Astrocyte of the cerebellum (primary cell): ENCODE measurements around the gene ATG101.

Experiments
- DNase-seq: peaks from one replicate; pipeline ENCODE4 v3.0.0-alpha.2; 2011; ENCODE audit warnings: low read depth
- H3K4me3 ChIP-seq: 2 replicates; pipeline ENCODE4 v1.5.1; 2011; ENCODE audit warnings: mild to moderate bottlenecking, low read depth, low read length, moderate library complexity
- in situ Hi-C: cut with HindIII; loops from 2 replicates; pipeline ENCODE4 v1.10.0; 2017; ENCODE audit warnings: low sequenced_read_pairs
- TF ChIP-seq, protein P1 (sequence below): IDR thresholded peaks from 2 replicates; pipeline ENCODE4 v1.5.1; 2012; ENCODE audit warnings: low read length, low read depth, moderate library complexity, mild to moderate bottlenecking; ENCODE audit errors: missing control alignments

Gene ATG101

DNA sequence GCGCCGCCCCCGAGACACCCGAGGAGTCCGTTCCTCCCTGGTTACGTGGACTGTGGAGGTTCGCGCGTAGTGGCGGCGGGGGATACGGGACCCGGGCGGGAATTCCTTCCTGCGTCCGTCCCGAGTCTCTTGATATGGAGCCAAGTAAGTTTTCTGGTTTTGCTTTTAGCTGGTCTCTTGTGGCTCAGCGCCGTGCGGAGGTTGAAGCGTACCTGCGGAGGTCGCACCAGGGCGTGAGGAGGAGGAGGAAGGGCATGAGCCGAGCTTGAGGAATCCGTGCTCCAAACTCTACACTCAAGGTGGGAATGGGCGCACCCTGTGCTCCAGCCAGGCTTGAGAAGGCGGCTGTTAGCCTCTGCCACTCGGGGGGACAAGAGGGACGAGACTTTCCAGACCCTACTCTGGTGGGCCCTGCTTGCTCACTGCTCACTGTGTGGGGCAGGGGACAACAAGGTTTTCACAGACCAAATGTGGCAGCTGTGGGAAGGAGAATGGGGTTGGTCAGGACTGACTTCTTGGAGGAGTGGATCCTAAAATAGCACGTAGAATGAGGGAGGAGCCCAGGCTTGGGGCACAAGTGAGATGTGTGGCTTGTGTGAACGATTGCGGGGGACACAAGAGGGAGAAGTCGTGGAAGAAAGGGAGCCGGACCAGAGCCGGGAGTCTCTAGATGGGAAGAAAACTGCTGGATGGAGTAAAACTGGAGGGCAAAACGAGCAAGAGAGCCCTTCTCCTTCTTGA is 577 bp downstream of the ATG101 start:
- H3K4me3 ChIP-seq: peak overlapping the region; percentile 98
- no peak for DNase-seq
- in situ Hi-C loops: no loop called here
- TF ChIP-seq, protein P1, sequence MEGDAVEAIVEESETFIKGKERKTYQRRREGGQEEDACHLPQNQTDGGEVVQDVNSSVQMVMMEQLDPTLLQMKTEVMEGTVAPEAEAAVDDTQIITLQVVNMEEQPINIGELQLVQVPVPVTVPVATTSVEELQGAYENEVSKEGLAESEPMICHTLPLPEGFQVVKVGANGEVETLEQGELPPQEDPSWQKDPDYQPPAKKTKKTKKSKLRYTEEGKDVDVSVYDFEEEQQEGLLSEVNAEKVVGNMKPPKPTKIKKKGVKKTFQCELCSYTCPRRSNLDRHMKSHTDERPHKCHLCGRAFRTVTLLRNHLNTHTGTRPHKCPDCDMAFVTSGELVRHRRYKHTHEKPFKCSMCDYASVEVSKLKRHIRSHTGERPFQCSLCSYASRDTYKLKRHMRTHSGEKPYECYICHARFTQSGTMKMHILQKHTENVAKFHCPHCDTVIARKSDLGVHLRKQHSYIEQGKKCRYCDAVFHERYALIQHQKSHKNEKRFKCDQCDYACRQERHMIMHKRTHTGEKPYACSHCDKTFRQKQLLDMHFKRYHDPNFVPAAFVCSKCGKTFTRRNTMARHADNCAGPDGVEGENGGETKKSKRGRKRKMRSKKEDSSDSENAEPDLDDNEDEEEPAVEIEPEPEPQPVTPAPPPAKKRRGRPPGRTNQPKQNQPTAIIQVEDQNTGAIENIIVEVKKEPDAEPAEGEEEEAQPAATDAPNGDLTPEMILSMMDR: no peak

DNA sequence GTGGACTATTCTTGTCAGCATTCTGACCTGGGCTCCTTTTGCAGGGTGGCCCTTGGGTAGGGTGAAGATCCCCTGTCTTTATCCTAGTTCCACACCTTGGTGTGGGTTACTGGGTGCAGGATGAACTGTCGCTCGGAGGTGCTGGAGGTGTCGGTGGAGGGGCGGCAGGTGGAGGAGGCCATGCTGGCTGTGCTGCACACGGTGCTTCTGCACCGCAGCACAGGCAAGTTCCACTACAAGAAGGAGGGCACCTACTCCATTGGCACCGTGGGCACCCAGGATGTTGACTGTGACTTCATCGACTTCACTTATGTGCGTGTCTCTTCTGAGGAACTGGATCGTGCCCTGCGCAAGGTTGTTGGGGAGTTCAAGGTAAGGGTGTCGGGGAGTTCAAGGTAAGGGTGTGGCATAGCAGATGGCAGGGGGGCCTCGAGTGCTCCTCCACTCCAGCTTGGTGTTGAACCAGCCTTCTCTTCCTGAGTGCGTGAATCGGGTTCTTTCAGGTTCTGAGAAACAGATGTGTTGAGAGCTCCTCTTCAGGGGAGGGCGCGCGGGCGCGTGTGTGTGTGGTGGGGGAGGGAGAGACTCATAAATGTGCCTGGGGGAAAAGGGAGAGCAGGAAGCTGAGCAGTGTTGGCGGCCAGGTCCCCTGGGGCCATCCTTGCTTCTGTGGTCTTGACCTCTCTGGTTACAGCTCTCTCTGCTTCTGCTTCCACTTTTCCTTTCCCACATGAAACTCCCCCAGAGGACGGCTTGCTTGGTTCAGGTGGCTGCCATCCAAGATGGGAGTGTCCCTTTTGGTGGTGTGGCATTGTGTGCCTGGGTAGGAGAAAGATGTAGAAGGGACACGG is 4.0 kb downstream of the ATG101 start:
- TF ChIP-seq, protein P1: no peak
- in situ Hi-C loops: no loop called here
- DNase-seq: no peak
- H3K4me3 ChIP-seq: no peak overlapping the region

GRCh38 chr12:52074971-52075724 is 5.4 kb downstream of the ATG101 start:
- no peak overlapping the region for H3K4me3 ChIP-seq
- DNase-seq: no peak
- TF ChIP-seq, protein P1: no peak
- in situ Hi-C loops: no loop called here

- in situ Hi-C loops: no loop called here
- H3K4me3 ChIP-seq: no peak overlapping the region
Observed at GRCh38 chr12:52076811-52077210, 7.0 kb downstream of the ATG101 start.

DNA sequence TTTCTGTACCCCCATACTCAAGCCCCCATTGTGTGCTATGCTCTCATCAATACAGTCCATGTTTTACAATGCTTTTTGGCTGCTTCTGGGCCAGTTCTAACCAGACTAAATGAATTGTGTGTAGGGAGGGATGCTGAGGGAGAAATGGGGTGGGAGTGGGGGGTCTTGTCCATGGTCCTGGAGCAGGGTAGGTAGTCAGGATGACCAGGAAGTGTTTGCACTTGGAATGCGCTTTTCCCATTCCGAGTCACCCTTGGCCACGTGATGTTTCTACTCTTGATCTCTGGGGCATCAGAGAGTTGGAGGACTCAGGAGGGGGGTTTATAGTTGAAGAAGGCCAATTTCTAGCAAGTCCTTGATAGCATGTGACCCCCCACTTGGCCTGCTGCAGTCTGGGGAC is 8.5 kb downstream of the ATG101 start:
- no peak for DNase-seq
- TF ChIP-seq, protein P1: no peak
- no peak overlapping the region for H3K4me3 ChIP-seq
- in situ Hi-C loops: no loop called here

More at GRCh38 chr12:52076811-52077210, 7.0 kb downstream of the ATG101 start:
- TF ChIP-seq, protein P1: no peak
- DNase-seq: no peak

GRCh38 chr12:52079576-52080402 is 10.0 kb downstream of the ATG101 start, which contains the start of gene SMIM41:
TSS of gene SMIM41 (plus strand) at chr12:52079704. CDS start at chr12:52079780, 76 bp downstream.
- no peak within 1 kb of the TSS for H3K4me3 ChIP-seq
- TF ChIP-seq, protein P1: no peak

More at GRCh38 chr12:52079576-52080402, 10.0 kb downstream of the ATG101 start, which contains the start of gene SMIM41:
- in situ Hi-C loops: no loop called here
- DNase-seq: no peak
